ENCODE data around the gene HP1BP3. TPM values are rescaled to one million over a fixed set of nuclear protein-coding genes. Genes with fewer than 3 reads are reported as not detected.

The HP1BP3 gene
- total RNA-seq, 3 donors from 2014 or later (not counting 1 experiment from before 2014, with no cell fraction given) = 243 to 296 (median 274) TPM

DNA sequence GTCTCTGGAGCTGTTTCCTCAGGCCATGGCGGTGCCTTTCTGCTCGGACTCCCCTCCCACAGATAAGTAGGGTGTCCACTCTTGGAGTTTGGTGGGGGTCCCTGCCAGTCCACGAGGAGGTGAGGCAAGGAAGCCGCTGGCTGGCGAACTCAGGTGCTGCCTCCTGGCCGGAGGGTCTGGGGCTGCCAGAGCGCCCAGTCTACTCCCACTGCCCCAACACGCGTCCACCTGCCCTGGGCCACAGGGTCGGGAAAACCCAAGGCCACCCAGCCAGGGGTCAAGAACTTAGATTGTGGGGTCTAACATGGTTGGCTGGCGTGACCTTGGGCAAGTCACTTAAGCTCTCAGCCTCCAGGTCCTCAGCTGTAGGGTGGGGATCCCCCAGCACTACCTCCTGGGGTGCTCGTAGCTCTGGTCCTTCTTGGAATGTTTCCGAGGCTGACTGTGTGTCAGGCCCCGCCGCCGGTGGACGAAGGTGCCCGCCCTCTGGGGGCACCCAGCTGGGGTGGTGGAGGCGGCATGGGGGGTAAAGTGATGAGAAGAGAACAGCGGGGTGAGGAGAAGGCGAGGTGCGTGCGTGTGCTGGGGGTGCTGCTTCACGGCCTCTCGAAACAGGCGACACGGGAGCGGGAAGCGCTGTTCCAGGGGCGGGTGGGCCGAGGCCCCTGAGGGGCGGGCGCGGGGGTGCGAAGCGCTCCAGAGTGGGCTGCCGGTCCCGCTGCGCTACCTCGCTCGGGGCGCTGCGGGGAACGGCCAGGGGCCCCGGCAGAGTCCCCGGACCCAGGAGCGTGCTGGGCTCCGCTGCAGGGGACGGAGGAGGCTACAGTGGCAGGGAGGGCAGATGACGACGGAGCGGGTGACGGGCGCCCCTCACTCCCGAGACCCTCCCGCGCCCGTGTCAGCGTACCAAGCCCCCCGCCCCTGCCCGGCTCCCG, 55.8 kb downstream of the HP1BP3 start:
- intact Hi-C loops (cut with micrococcal nuclease) = no loop called here
- H3K36me3 Mint-ChIP-seq = no peaks in the 10 kb centered on the region
- peak in 1 of 2 donors; percentile 43 for DNase-seq
- Histone ChIP-seq H3K9me3 (ENCODE audit: control insufficient read depth, insufficient read depth, low read length) (no peaks in the 10 kb centered on the region), H3K27ac (ENCODE audit: low read length) (no peak overlapping the region), H3K4me1 (ENCODE audit: control insufficient read depth, insufficient read depth, low read length) (peaks cover 23% of the 10 kb centered on the region), H3K4me3 (ENCODE audit: low read length) (no peak overlapping the region), H3K27me3 (ENCODE audit: control insufficient read depth, insufficient read depth, low read length) (peaks cover 15% of the 10 kb centered on the region), H3K36me3 (ENCODE audit: control insufficient read depth, insufficient read depth, low read length) (no peaks in the 10 kb centered on the region)
- TF ChIP-seq, protein P1, sequence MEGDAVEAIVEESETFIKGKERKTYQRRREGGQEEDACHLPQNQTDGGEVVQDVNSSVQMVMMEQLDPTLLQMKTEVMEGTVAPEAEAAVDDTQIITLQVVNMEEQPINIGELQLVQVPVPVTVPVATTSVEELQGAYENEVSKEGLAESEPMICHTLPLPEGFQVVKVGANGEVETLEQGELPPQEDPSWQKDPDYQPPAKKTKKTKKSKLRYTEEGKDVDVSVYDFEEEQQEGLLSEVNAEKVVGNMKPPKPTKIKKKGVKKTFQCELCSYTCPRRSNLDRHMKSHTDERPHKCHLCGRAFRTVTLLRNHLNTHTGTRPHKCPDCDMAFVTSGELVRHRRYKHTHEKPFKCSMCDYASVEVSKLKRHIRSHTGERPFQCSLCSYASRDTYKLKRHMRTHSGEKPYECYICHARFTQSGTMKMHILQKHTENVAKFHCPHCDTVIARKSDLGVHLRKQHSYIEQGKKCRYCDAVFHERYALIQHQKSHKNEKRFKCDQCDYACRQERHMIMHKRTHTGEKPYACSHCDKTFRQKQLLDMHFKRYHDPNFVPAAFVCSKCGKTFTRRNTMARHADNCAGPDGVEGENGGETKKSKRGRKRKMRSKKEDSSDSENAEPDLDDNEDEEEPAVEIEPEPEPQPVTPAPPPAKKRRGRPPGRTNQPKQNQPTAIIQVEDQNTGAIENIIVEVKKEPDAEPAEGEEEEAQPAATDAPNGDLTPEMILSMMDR (IDR thresholded peaks at IDR 0.05) = no peak
- H3K9me3 Mint-ChIP-seq = no peaks in the 10 kb centered on the region
- peak overlapping the region; percentile 90 for H3K4me3 Mint-ChIP-seq
- H3K4me1 Mint-ChIP-seq = peaks cover 11 to 31% of the 10 kb centered on the region in 2 donors
- WGBS (ENCODE audit: insufficient coverage) = 16% methylated on average over 62 of the region's 62 CpGs
- peaks cover 25 to 32% of the 10 kb centered on the region in 2 donors for H3K27me3 Mint-ChIP-seq (ENCODE audit: low read depth in 2 of 2)
- peak overlapping the region in 1 of 2 donors; percentile 85 for H3K27ac Mint-ChIP-seq
- peak in 2 of 3 donors; percentile 11 to 19 for ATAC-seq

DNA sequence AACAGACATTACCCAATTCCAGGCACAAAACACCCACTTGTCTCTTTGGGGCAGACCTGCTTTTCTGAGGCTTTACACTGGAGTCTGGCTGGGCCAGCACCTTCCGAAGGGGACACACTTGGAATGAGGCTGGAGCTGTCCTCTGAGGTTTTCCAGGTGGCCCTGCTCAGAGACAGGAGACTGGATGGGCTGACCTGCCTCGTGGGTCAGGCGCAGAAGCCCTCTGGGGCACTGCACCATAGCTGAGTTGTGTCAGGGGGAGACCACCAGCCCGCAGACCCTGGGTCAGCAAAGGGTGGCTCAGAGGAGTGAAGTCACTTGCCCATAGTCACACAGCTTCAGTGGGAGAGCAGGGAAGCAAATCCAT, 56.4 kb downstream of the HP1BP3 start:
- TF ChIP-seq, protein P1 (IDR thresholded peaks at IDR 0.05) = no peak
- Mint-ChIP-seq H3K36me3 (no peaks in the 10 kb centered on the region), H3K4me3 (peak overlapping the region; percentile 90), H3K27ac (no peak overlapping the region), H3K9me3 (no peaks in the 10 kb centered on the region), H3K27me3 (ENCODE audit: low read depth in 2 of 2) (peaks cover 25 to 32% of the 10 kb centered on the region in 2 donors), H3K4me1 (peaks cover 11 to 31% of the 10 kb centered on the region in 2 donors)
- intact Hi-C loops (cut with micrococcal nuclease) = no loop called here
- H3K4me3 ChIP-seq (ENCODE audit: low read length) = no peak overlapping the region
- ATAC-seq (no peak), DNase-seq (no peak)
- H3K4me1 ChIP-seq (ENCODE audit: control insufficient read depth, insufficient read depth, low read length) = peaks cover 23% of the 10 kb centered on the region
- no peak overlapping the region for H3K27ac ChIP-seq (ENCODE audit: low read length)
- H3K27me3 ChIP-seq (ENCODE audit: control insufficient read depth, insufficient read depth, low read length) = peaks cover 15% of the 10 kb centered on the region
- H3K36me3 ChIP-seq (ENCODE audit: control insufficient read depth, insufficient read depth, low read length) = no peaks in the 10 kb centered on the region
- WGBS (ENCODE audit: insufficient coverage) = 62% methylated on average over 4 of the region's 4 CpGs
- H3K9me3 ChIP-seq (ENCODE audit: control insufficient read depth, insufficient read depth, low read length) = no peaks in the 10 kb centered on the region

DNA sequence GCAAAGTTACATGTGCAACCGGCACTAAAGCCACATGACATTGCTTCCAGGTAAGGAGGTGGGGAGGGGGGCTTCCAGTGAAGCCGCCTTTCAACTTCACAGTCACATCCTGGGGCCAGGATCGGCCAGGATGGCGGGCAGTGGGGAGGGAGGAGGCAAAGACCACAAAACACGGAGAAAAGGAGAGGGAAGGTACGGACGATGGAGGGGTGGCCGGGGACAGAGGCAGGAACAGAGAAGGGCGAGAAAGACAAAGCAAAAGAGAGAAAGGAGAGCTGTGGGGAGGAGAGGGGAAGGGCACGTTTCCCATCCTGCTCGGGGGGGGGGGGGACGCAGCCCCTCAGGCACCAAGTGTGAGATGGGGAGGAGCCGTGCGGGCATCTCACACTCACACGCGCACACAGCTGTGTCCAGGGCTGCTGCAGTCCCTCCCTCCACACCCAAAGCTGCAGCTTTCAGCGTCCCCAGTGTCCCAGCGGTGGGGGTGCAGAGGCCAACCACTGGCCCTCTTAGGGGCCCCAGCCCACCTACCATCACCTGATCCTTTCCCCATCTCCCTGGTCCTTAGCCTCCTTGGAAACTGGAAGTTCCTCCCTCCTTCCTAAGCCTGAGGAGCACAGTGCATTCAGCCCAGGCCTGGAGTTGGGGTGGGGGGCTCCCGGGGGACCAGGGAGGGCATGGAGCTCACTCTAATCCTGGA, 57.0 kb downstream of the HP1BP3 start:
- Histone ChIP-seq H3K27ac (ENCODE audit: low read length) (no peak overlapping the region), H3K4me1 (ENCODE audit: control insufficient read depth, insufficient read depth, low read length) (peaks cover 23% of the 10 kb centered on the region), H3K9me3 (ENCODE audit: control insufficient read depth, insufficient read depth, low read length) (no peaks in the 10 kb centered on the region), H3K27me3 (ENCODE audit: control insufficient read depth, insufficient read depth, low read length) (peaks cover 15% of the 10 kb centered on the region), H3K4me3 (ENCODE audit: low read length) (no peak overlapping the region), H3K36me3 (ENCODE audit: control insufficient read depth, insufficient read depth, low read length) (no peaks in the 10 kb centered on the region)
- ATAC-seq (no peak), DNase-seq (no peak)
- Mint-ChIP-seq H3K36me3 (no peaks in the 10 kb centered on the region), H3K27ac (peak overlapping the region in 1 of 2 donors; percentile 73), H3K27me3 (ENCODE audit: low read depth in 2 of 2) (peaks cover 25 to 32% of the 10 kb centered on the region in 2 donors), H3K4me1 (peaks cover 11 to 31% of the 10 kb centered on the region in 2 donors), H3K4me3 (no peak overlapping the region), H3K9me3 (no peaks in the 10 kb centered on the region)
- intact Hi-C loops (cut with micrococcal nuclease) = no loop called here
- WGBS (ENCODE audit: insufficient coverage) = 19% methylated on average over 19 of the region's 19 CpGs
- TF ChIP-seq, protein P1 (IDR thresholded peaks at IDR 0.05) = no peak

Measured in natural killer cell (primary cell).